ENCODE results near the gene ACSM3.

Gene ACSM3

DNA sequence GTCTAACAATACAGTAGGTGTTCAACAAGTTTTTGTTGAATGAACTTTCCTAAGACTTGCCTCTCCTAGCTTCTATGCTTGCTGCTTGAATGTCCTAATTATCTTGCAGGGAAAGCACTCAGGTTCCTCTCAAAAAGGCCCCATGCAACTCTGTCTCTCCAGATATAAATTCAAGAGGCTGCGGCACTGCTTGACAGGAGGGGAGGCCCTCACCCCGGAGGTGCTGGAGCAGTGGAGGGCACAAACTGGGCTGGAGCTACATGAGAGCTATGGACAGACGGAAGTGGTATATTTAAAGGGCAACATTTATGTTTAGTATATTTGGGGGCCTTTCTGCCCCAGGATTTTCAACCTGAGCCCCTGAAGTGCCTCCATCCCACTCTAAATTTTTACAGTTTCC is 36.6 kb upstream of the ACSM3 start:
- no peaks in the 10 kb centered on the region for H3K36me3 ChIP-seq (replicated peaks in 1 of 2; ENCODE audit: control insufficient read depth in 2 of 2, insufficient read depth in 2 of 2, low read length in 2 of 2)
- H3K9me3 ChIP-seq (replicated peaks in 1 of 2; ENCODE audit: control insufficient read depth in 2 of 2, insufficient read depth in 1 of 2, low read depth in 1 of 2, low read length in 2 of 2) = peaks cover 0 to 2% of the 10 kb centered on the region in 2 donors
- no peak overlapping the region for H2BK15ac ChIP-seq (ENCODE audit: low read length)
- H2AK5ac ChIP-seq (ENCODE audit: low read depth, low read length) = no peak overlapping the region
- H3K18ac ChIP-seq (ENCODE audit: low read length) = no peak overlapping the region
- no peak overlapping the region for H3K4ac ChIP-seq (ENCODE audit: low read length)
- no peak overlapping the region for H2BK120ac ChIP-seq (ENCODE audit: low read depth, low read length)
- no peak for DNase-seq (ENCODE audit: low spot score)
- no peak overlapping the region for H2BK5ac ChIP-seq (ENCODE audit: low read length)
- H3K4me2 ChIP-seq (ENCODE audit: insufficient read depth, low read length, poor library complexity, severe bottlenecking) = no peak overlapping the region
- H2BK12ac ChIP-seq (ENCODE audit: low read length) = no peak overlapping the region
- no peak overlapping the region for H2AFZ ChIP-seq (ENCODE audit: low read length)
- H3K14ac ChIP-seq (ENCODE audit: low read length) = no peak overlapping the region
- no peak overlapping the region for H3K23ac ChIP-seq (ENCODE audit: low read depth, low read length, poor library complexity)
- no peaks in the 10 kb centered on the region for H3K27me3 ChIP-seq (ENCODE audit: control insufficient read depth in 3 of 3, insufficient read depth in 3 of 3, low read depth in 1 of 3, low read length in 3 of 3)
- H3K4me3 ChIP-seq (ENCODE audit: low read length in 2 of 2) = no peak overlapping the region
- no peaks in the 10 kb centered on the region for H3K4me1 ChIP-seq (ENCODE audit: control insufficient read depth in 2 of 2, insufficient read depth in 1 of 2, low read depth in 1 of 2, low read length in 2 of 2)
- H3K9ac ChIP-seq (ENCODE audit: low read depth, low read length, poor library complexity) = no peak overlapping the region
- H4K8ac ChIP-seq (ENCODE audit: low read depth, low read length) = no peak overlapping the region
- no peak overlapping the region for H3K27ac ChIP-seq (replicated peaks; ENCODE audit: low read length)
- no peak overlapping the region for H4K91ac ChIP-seq (ENCODE audit: low read depth, low read length, poor library complexity)
- no peaks in the 10 kb centered on the region for H3K79me1 ChIP-seq (ENCODE audit: low read depth, low read length)
- no CpG with 5 or more reads among the region's 3 CpGs for WGBS, 2 donors (ENCODE audit: extremely low coverage in 2 of 2, insufficient read length in 2 of 2, insufficient replicate concordance in 1 of 2)

DNA sequence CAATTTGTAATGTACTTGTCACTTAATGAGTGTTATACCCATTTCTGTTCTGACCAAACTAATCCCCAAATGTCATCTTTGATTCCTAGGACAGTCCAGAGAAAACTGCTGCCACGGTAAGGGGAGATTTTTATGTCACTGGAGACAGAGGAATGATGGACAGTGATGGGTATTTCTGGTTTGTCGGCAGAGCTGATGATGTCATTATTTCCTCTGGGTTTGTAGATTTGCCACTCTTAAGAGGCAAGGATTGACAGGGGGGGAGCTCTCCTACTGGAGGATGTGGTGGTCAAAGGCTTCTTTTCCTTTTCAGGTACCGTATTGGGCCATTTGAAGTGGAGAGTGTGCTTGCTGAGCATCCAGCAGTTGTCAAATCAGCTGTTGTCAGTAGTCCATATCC is 34.7 kb upstream of the ACSM3 start:
- H3K9ac ChIP-seq (ENCODE audit: low read depth, low read length, poor library complexity) = no peak overlapping the region
- H3K27me3 ChIP-seq (ENCODE audit: control insufficient read depth in 3 of 3, insufficient read depth in 3 of 3, low read depth in 1 of 3, low read length in 3 of 3) = no peaks in the 10 kb centered on the region
- no peaks in the 10 kb centered on the region for H3K79me1 ChIP-seq (ENCODE audit: low read depth, low read length)
- no peak overlapping the region for H2AFZ ChIP-seq (ENCODE audit: low read length)
- H2BK5ac ChIP-seq (ENCODE audit: low read length) = no peak overlapping the region
- H3K4ac ChIP-seq (ENCODE audit: low read length) = no peak overlapping the region
- no peak overlapping the region for H3K23ac ChIP-seq (ENCODE audit: low read depth, low read length, poor library complexity)
- H3K18ac ChIP-seq (ENCODE audit: low read length) = no peak overlapping the region
- H4K91ac ChIP-seq (ENCODE audit: low read depth, low read length, poor library complexity) = no peak overlapping the region
- H3K36me3 ChIP-seq (replicated peaks in 1 of 2; ENCODE audit: control insufficient read depth in 2 of 2, insufficient read depth in 2 of 2, low read length in 2 of 2) = peaks cover 0 to 5% of the 10 kb centered on the region in 2 donors
- no peak overlapping the region for H3K14ac ChIP-seq (ENCODE audit: low read length)
- no peak overlapping the region for H4K8ac ChIP-seq (ENCODE audit: low read depth, low read length)
- H3K4me2 ChIP-seq (ENCODE audit: insufficient read depth, low read length, poor library complexity, severe bottlenecking) = no peak overlapping the region
- H2BK15ac ChIP-seq (ENCODE audit: low read length) = no peak overlapping the region
- no peak overlapping the region for H3K4me3 ChIP-seq (ENCODE audit: low read length in 2 of 2)
- no peak for DNase-seq (ENCODE audit: low spot score)
- no peak overlapping the region for H2AK5ac ChIP-seq (ENCODE audit: low read depth, low read length)
- no peak overlapping the region for H2BK12ac ChIP-seq (ENCODE audit: low read length)
- no peak overlapping the region for H2BK120ac ChIP-seq (ENCODE audit: low read depth, low read length)
- H3K4me1 ChIP-seq (ENCODE audit: control insufficient read depth in 2 of 2, insufficient read depth in 1 of 2, low read depth in 1 of 2, low read length in 2 of 2) = no peaks in the 10 kb centered on the region
- peaks cover 0 to 2% of the 10 kb centered on the region in 2 donors for H3K9me3 ChIP-seq (replicated peaks in 1 of 2; ENCODE audit: control insufficient read depth in 2 of 2, insufficient read depth in 1 of 2, low read depth in 1 of 2, low read length in 2 of 2)
- H3K27ac ChIP-seq (replicated peaks; ENCODE audit: low read length) = no peak overlapping the region
- no CpG with 5 or more reads among the region's 3 CpGs for WGBS, 2 donors (ENCODE audit: extremely low coverage in 2 of 2, insufficient read length in 2 of 2, insufficient replicate concordance in 1 of 2)

GRCh38 chr16:20734056-20734455 is 29.8 kb upstream of the ACSM3 start:
- Histone ChIP-seq H3K27ac (replicated peaks; ENCODE audit: low read length) (no peak overlapping the region), H3K9me3 (replicated peaks in 1 of 2; ENCODE audit: control insufficient read depth in 2 of 2, insufficient read depth in 1 of 2, low read depth in 1 of 2, low read length in 2 of 2) (no peaks in the 10 kb centered on the region), H3K18ac (ENCODE audit: low read length) (no peak overlapping the region), H3K23ac (ENCODE audit: low read depth, low read length, poor library complexity) (no peak overlapping the region), H2BK120ac (ENCODE audit: low read depth, low read length) (no peak overlapping the region), H3K36me3 (replicated peaks in 1 of 2; ENCODE audit: control insufficient read depth in 2 of 2, insufficient read depth in 2 of 2, low read length in 2 of 2) (peaks cover 16 to 54% of the 10 kb centered on the region in 2 donors), H4K8ac (ENCODE audit: low read depth, low read length) (no peak overlapping the region), H3K79me1 (ENCODE audit: low read depth, low read length) (no peaks in the 10 kb centered on the region), H2BK15ac (ENCODE audit: low read length) (no peak overlapping the region), H3K4me3 (ENCODE audit: low read length in 2 of 2) (no peak overlapping the region), H3K27me3 (ENCODE audit: control insufficient read depth in 3 of 3, insufficient read depth in 3 of 3, low read depth in 1 of 3, low read length in 3 of 3) (no peaks in the 10 kb centered on the region), H3K9ac (ENCODE audit: low read depth, low read length, poor library complexity) (no peak overlapping the region), H2AFZ (ENCODE audit: low read length) (no peak overlapping the region), H4K91ac (ENCODE audit: low read depth, low read length, poor library complexity) (no peak overlapping the region), H3K4me2 (ENCODE audit: insufficient read depth, low read length, poor library complexity, severe bottlenecking) (no peak overlapping the region), H2BK12ac (ENCODE audit: low read length) (no peak overlapping the region), H3K14ac (ENCODE audit: low read length) (no peak overlapping the region), H3K4me1 (ENCODE audit: control insufficient read depth in 2 of 2, insufficient read depth in 1 of 2, low read depth in 1 of 2, low read length in 2 of 2) (no peaks in the 10 kb centered on the region), H3K4ac (ENCODE audit: low read length) (no peak overlapping the region), H2AK5ac (ENCODE audit: low read depth, low read length) (no peak overlapping the region), H2BK5ac (ENCODE audit: low read length) (no peak overlapping the region)
- 100% methylated on average over 1 of the region's 3 CpGs; no CpG with 5 or more reads in 1 of the 2 donors for WGBS, 2 donors (ENCODE audit: extremely low coverage in 2 of 2, insufficient read length in 2 of 2, insufficient replicate concordance in 1 of 2)
- no peak for DNase-seq (ENCODE audit: low spot score)

GRCh38 chr16:20734782-20735181 is 29.0 kb upstream of the ACSM3 start:
- no peak overlapping the region for H2BK12ac ChIP-seq (ENCODE audit: low read length)
- no peak overlapping the region for H3K23ac ChIP-seq (ENCODE audit: low read depth, low read length, poor library complexity)
- H2BK5ac ChIP-seq (ENCODE audit: low read length) = no peak overlapping the region
- no peak overlapping the region for H3K4ac ChIP-seq (ENCODE audit: low read length)
- WGBS, 2 donors (ENCODE audit: extremely low coverage in 2 of 2, insufficient read length in 2 of 2, insufficient replicate concordance in 1 of 2) = no CpG with 5 or more reads among the region's 3 CpGs
- no peak overlapping the region for H2BK120ac ChIP-seq (ENCODE audit: low read depth, low read length)
- H2AFZ ChIP-seq (ENCODE audit: low read length) = no peak overlapping the region
- H3K36me3 ChIP-seq (replicated peaks in 1 of 2; ENCODE audit: control insufficient read depth in 2 of 2, insufficient read depth in 2 of 2, low read length in 2 of 2) = peaks cover 16 to 60% of the 10 kb centered on the region in 2 donors
- no peak overlapping the region for H4K91ac ChIP-seq (ENCODE audit: low read depth, low read length, poor library complexity)
- H3K9me3 ChIP-seq (replicated peaks in 1 of 2; ENCODE audit: control insufficient read depth in 2 of 2, insufficient read depth in 1 of 2, low read depth in 1 of 2, low read length in 2 of 2) = no peaks in the 10 kb centered on the region
- no peak overlapping the region for H3K18ac ChIP-seq (ENCODE audit: low read length)
- H3K4me2 ChIP-seq (ENCODE audit: insufficient read depth, low read length, poor library complexity, severe bottlenecking) = no peak overlapping the region
- H3K4me1 ChIP-seq (ENCODE audit: control insufficient read depth in 2 of 2, insufficient read depth in 1 of 2, low read depth in 1 of 2, low read length in 2 of 2) = no peaks in the 10 kb centered on the region
- no peak overlapping the region for H2BK15ac ChIP-seq (ENCODE audit: low read length)
- DNase-seq (ENCODE audit: low spot score) = no peak
- no peak overlapping the region for H2AK5ac ChIP-seq (ENCODE audit: low read depth, low read length)
- no peak overlapping the region for H3K4me3 ChIP-seq (ENCODE audit: low read length in 2 of 2)
- H3K79me1 ChIP-seq (ENCODE audit: low read depth, low read length) = no peaks in the 10 kb centered on the region
- no peaks in the 10 kb centered on the region for H3K27me3 ChIP-seq (ENCODE audit: control insufficient read depth in 3 of 3, insufficient read depth in 3 of 3, low read depth in 1 of 3, low read length in 3 of 3)
- H4K8ac ChIP-seq (ENCODE audit: low read depth, low read length) = no peak overlapping the region
- no peak overlapping the region for H3K14ac ChIP-seq (ENCODE audit: low read length)
- H3K9ac ChIP-seq (ENCODE audit: low read depth, low read length, poor library complexity) = no peak overlapping the region
- no peak overlapping the region for H3K27ac ChIP-seq (replicated peaks; ENCODE audit: low read length)

Data from neuronal stem cell (in vitro differentiated cells).